ENCODE data around the gene ABCG1.

Gene ABCG1

GRCh38 chr21:42229676-42230075 lies 10.7 kb downstream of the ABCG1 start:
- CTCF ChIA-PET, result no interaction called here
- DNase-seq (ENCODE audit: extremely low spot score), result no peak
- POLR2A ChIA-PET, result no interaction called here
- TF ChIP-seq L3MBTL2 (conservative IDR thresholded peaks at IDR 0.05) (no peak), CTBP1 (IDR thresholded peaks at IDR 0.05; ENCODE audit: borderline replicate concordance) (no peak), ZNF384 (IDR thresholded peaks at IDR 0.05) (no peak), TARDBP (IDR thresholded peaks at IDR 0.05) (no peak), ARNT (IDR thresholded peaks at IDR 0.05) (no peak), ELF4 (IDR thresholded peaks at IDR 0.05) (no peak), PKNOX1 (IDR thresholded peaks at IDR 0.05) (no peak), FOXA1 (IDR thresholded peaks at IDR 0.05) (no peak), FOXK2 (IDR thresholded peaks at IDR 0.05) (no peak), SP1 (IDR thresholded peaks at IDR 0.05) (no peak), SUZ12 (IDR thresholded peaks at IDR 0.05) (no peak), HDGF (IDR thresholded peaks at IDR 0.05; ENCODE audit: borderline replicate concordance) (no peak), BHLHE40 (IDR thresholded peaks at IDR 0.05; ENCODE audit: borderline replicate concordance) (no peak), FOXM1 (IDR thresholded peaks at IDR 0.05; ENCODE audit: borderline replicate concordance) (no peak), LEF1 (IDR thresholded peaks at IDR 0.05; ENCODE audit: borderline replicate concordance) (no peak), NFRKB (IDR thresholded peaks at IDR 0.05) (no peak)

- DNase-seq (ENCODE audit: extremely low spot score), result no peak
- ChIA-PET CTCF (no interaction called here), POLR2A (no interaction called here)
- TF ChIP-seq NFRKB (IDR thresholded peaks at IDR 0.05) (no peak), ELF4 (IDR thresholded peaks at IDR 0.05) (no peak), CTBP1 (IDR thresholded peaks at IDR 0.05; ENCODE audit: borderline replicate concordance) (no peak), BHLHE40 (IDR thresholded peaks at IDR 0.05; ENCODE audit: borderline replicate concordance) (no peak), L3MBTL2 (conservative IDR thresholded peaks at IDR 0.05) (no peak), TARDBP (IDR thresholded peaks at IDR 0.05) (no peak)
Observed at GRCh38 chr21:42230178-42230577, 11.2 kb downstream of the ABCG1 start.

GRCh38 chr21:42230636-42231035 lies 11.7 kb downstream of the ABCG1 start:
- POLR2A ChIA-PET, result no interaction called here
- DNase-seq (ENCODE audit: extremely low spot score), result no peak
- TF ChIP-seq TARDBP (IDR thresholded peaks at IDR 0.05) (no peak), FOXA1 (IDR thresholded peaks at IDR 0.05) (no peak), ELF4 (IDR thresholded peaks at IDR 0.05) (no peak), ARNT (IDR thresholded peaks at IDR 0.05) (no peak), BHLHE40 (IDR thresholded peaks at IDR 0.05; ENCODE audit: borderline replicate concordance) (no peak)
- CTCF ChIA-PET, result no interaction called here

- CTCF ChIA-PET, result no interaction called here
- DNase-seq (ENCODE audit: extremely low spot score), result no peak
- POLR2A ChIA-PET, result no interaction called here
- no peak for TF ChIP-seq FOXK2 (IDR thresholded peaks at IDR 0.05)
Observed at GRCh38 chr21:42231756-42232155, 12.8 kb downstream of the ABCG1 start.

- ChIA-PET CTCF (no interaction called here), POLR2A (interaction anchor here (1.4 kb wide), 1 partner anchor 12 kb away, joined by 3 read pairs; no protein-coding TSS in a partner anchor)
- TF ChIP-seq ZNF384 (IDR thresholded peaks at IDR 0.05), result no peak
- TF ChIP-seq ARNT (IDR thresholded peaks at IDR 0.05), result no peak
- TF ChIP-seq FOXK2 (IDR thresholded peaks at IDR 0.05), result no peak
- no peak for TF ChIP-seq HDGF (IDR thresholded peaks at IDR 0.05; ENCODE audit: borderline replicate concordance)
- no peak for TF ChIP-seq LEF1 (IDR thresholded peaks at IDR 0.05; ENCODE audit: borderline replicate concordance)
- no peak for TF ChIP-seq BHLHE40 (IDR thresholded peaks at IDR 0.05; ENCODE audit: borderline replicate concordance)
- no peak for TF ChIP-seq SP1 (IDR thresholded peaks at IDR 0.05)
- no peak for TF ChIP-seq CTBP1 (IDR thresholded peaks at IDR 0.05; ENCODE audit: borderline replicate concordance)
- no peak for TF ChIP-seq PKNOX1 (IDR thresholded peaks at IDR 0.05)
- TF ChIP-seq FOXM1 (IDR thresholded peaks at IDR 0.05; ENCODE audit: borderline replicate concordance), result no peak
- TF ChIP-seq TARDBP (IDR thresholded peaks at IDR 0.05), result no peak
- no peak for TF ChIP-seq ELF4 (IDR thresholded peaks at IDR 0.05)
- no peak for TF ChIP-seq L3MBTL2 (conservative IDR thresholded peaks at IDR 0.05)
- TF ChIP-seq FOXA1 (IDR thresholded peaks at IDR 0.05), result no peak
- TF ChIP-seq NFRKB (IDR thresholded peaks at IDR 0.05), result no peak
- no peak for TF ChIP-seq SUZ12 (IDR thresholded peaks at IDR 0.05)
- no peak for DNase-seq (ENCODE audit: extremely low spot score)
Observed at GRCh38 chr21:42232176-42232825, 13.4 kb downstream of the ABCG1 start.

- TF ChIP-seq L3MBTL2 (conservative IDR thresholded peaks at IDR 0.05) (peak; percentile 39; the same call in 1 of the 2 replicates), FOXM1 (IDR thresholded peaks at IDR 0.05; ENCODE audit: borderline replicate concordance) (no peak)
- ChIA-PET CTCF (interaction anchor here (0.9 kb wide), 1 partner anchor 28 kb away, joined by 3 read pairs; no protein-coding TSS in a partner anchor), POLR2A (interaction anchor here (1.1 to 1.4 kb wide), 2 partner anchors 9 to 13 kb away, joined by 3 to 5 read pairs; no protein-coding TSS in a partner anchor)
- DNase-seq (ENCODE audit: extremely low spot score), result no peak
Observed at GRCh38 chr21:42233067-42233961, 14.4 kb downstream of the ABCG1 start.

GRCh38 chr21:42234041-42234440 lies 15.1 kb downstream of the ABCG1 start:
- ChIA-PET CTCF (interaction anchor here (0.6 to 0.7 kb wide), 2 partner anchors 14 to 25 kb away, joined by 3 read pairs; no protein-coding TSS in a partner anchor), POLR2A (interaction anchor here (1.1 to 1.4 kb wide), 2 partner anchors 9 to 14 kb away, joined by 3 to 5 read pairs; no protein-coding TSS in a partner anchor)
- no peak for DNase-seq (ENCODE audit: extremely low spot score)
- TF ChIP-seq ZNF384 (IDR thresholded peaks at IDR 0.05) (no peak), FOXM1 (IDR thresholded peaks at IDR 0.05; ENCODE audit: borderline replicate concordance) (no peak), ELF4 (IDR thresholded peaks at IDR 0.05) (no peak), L3MBTL2 (conservative IDR thresholded peaks at IDR 0.05) (0 out of 2 replicates have a peak, but pooled peaks have one; percentile 4), LEF1 (IDR thresholded peaks at IDR 0.05; ENCODE audit: borderline replicate concordance) (no peak), BHLHE40 (IDR thresholded peaks at IDR 0.05; ENCODE audit: borderline replicate concordance) (no peak), FOXK2 (IDR thresholded peaks at IDR 0.05) (no peak), ARNT (IDR thresholded peaks at IDR 0.05) (no peak), TARDBP (IDR thresholded peaks at IDR 0.05) (no peak)

Measured in HEK293T (cell line).